Right renal cortex interstitium (tissue), 3 donors: ENCODE results near the gene MID1. TPM values are rescaled to one million over a fixed set of nuclear protein-coding genes. Genes with fewer than 3 reads are reported as not detected.

ENCODE experiments used
- DNase-seq, 3 donors: peaks; one replicate each; pipeline ENCODE4 v3.0.0-alpha.2; 2013; ENCODE audit warnings: low read depth in 3 of 3, low spot score in 2 of 3
- polyA plus RNA-seq, 3 donors: library from polyadenylated mRNA; unstranded; fragments of 120-200 nt; gene quantifications; one replicate each; pipeline ENCODE4 v1.2.1, GENCODE V29; 2013; ENCODE audit not compliant: insufficient read length in 3 of 3

MID1 gene
- polyA plus RNA-seq, 3 donors, result 22.6 to 23.8 (median 23.7) TPM

- no peak for DNase-seq
These were observed 118.8 kb downstream of the MID1 start for GRCh38 chrX:10501611-10502010.

DNA sequence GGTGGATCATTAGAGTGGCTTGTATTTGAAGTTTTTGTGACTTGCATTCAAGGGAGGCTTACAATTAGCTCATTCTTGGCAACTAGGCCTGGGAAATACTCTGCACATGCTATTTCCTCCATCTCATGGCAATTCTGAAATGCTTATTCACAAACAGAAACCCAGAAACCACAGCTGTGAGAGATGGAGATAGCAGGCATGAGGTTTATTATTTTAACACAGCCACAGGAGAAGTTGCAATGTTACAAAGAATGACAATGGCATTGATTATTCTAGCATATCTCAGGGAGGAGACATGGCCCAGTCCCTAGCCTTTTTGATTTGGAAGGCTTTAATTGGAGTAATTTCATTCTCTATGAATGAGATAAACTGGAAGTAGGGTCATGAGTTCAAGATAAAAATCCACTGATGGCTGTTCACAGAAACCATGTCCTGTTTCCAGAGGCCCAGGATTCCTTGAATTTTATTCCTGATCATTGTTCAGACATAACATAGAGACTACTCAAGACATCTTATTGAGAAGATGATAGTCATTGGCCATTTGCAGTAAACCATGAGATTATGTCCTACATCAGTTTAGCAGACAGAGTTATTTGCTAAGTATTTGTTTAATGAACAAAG lies 123.9 kb downstream of the MID1 start:
- DNase-seq, result no peak

- no peak for DNase-seq
These were observed 124.7 kb downstream of the MID1 start for GRCh38 chrX:10495677-10496076.

DNA sequence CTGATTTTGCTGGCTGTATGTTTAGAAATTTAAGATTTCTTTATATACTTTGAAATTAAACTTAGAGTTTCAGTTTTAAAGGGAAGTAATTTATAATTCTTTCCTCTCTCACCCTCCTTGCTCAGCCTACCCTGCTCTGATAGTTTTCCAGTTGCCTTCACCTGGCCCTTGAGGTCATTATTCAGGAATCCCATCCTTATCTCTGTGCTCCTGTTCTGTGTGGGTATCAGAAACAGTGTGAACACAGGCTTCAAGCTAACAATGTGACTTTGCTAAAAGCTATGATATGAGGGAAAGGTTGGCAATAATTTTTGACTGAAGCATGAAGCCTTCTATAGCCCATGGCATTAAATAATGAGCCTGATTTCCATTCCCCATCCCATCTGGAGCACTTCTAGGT lies 128.1 kb downstream of the MID1 start:
- no peak for DNase-seq

- no peak for DNase-seq
These were observed 134.0 kb downstream of the MID1 start for GRCh38 chrX:10486373-10486772.

DNA sequence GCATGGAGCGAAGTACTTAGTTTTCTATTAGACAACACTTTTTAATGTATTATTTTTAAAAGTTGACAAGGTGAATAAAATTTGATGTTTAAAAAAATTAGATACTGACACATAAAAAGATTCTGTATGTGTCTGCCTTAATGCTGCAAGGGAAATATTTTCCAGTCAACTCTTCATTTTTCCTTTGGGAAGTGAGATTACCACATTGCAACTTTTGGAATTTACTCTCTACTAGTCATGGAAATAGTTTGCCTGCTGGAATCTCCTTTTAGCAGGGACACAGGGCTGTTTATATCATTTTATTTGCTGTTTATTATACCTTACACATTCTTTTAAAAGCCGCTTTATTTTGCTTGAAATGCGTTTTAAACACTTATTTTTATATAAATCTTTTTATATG lies 135.1 kb downstream of the MID1 start:
- no peak for DNase-seq

DNA sequence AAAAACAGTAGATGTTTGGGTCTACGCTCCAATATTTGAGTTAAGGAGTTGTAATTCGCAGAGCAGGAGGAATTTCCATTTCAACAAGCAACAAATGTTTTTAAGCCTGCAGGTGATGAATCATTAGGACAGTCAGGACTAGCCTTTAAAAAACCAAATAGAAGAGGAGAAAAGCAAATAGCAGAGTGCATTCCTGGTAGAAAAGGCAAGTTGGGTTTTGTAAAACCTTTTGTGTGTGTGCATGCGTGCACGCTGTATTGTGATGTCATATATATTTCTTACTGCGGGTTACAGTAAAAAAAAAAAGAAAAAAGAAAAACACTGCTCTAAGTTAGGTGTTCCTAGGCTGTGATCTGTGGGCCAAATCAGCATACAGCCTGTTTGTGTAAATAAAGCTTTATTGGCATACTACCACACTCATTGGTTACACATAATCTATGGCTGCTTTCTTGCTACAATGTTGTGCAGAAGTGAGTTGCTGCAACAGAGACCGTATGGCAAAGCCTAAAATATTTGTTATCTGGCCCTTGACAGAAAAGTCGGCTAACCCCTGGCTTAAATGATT lies 135.6 kb downstream of the MID1 start:
- DNase-seq, result no peak

DNA sequence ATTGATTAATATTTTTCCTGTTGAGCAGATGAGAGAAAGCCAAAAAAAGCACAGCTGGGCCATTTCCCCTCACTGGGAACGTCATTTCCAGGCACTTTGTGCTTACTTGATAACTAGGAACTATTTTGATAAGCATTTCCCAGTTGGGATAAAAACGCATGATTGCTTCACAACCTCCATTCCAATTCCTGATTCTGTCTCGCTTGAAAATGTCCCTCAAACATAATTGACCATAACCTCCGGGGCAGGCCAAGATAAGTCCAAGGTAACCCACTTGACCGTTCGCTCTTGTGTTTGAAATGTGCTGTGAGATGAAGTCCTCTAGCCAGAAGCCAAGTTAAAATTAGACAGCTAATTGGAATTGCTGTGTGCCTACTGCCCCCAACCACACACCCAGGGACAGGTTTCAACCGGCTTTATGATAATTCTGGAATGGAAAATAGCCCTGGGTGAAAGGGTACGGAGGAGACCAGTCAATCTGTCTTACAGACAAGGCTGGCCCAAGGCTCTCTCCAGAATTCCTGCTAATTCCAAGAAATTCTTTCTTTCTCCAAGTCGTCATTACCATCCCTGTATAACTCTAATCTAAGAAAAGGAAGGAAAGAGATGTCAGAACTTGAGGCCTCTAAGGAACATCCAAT lies 137.1 kb downstream of the MID1 start:
- DNase-seq, result no peak

GRCh38 chrX:10482708-10483107 lies 137.7 kb downstream of the MID1 start:
- no peak for DNase-seq

DNA sequence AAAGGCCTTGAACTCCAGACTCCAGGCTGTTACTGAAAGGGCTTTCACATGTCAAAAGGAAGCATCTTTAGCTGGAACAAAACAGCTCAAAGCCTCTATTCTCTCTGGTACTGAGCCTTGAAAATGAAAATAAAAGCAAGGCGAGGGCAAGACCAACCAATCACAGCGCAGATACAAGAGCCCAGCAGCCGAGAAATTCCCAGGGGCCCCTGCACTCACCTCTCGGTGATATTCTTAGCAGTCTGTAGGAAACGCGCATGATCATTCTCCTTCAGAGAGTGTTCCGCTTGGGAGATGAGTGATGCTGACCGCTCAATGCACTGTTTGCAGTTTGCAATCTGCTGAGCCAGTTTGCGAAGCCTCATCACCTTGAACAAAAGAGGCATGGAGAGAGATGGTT lies 138.1 kb downstream of the MID1 start:
- no peak for DNase-seq

DNA sequence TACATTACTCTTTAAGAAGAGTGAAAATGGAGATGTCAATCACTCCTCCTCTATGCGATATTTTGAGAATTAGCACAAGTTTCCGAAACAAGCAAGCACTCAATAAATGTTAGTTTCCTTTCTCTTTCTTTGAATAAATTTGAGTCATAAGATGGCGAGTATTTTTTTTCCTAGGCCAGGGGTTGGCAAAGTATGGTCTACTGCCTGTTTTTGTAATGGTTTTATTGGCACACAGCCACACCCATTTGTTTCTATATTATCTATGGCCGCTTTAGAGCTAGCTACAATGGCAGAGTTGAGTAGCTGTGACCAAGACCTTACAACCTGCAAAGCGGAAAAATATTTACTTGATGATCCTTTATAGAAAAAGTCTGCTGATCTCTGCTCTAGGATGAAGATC lies 139.5 kb downstream of the MID1 start:
- DNase-seq, result no peak

DNA sequence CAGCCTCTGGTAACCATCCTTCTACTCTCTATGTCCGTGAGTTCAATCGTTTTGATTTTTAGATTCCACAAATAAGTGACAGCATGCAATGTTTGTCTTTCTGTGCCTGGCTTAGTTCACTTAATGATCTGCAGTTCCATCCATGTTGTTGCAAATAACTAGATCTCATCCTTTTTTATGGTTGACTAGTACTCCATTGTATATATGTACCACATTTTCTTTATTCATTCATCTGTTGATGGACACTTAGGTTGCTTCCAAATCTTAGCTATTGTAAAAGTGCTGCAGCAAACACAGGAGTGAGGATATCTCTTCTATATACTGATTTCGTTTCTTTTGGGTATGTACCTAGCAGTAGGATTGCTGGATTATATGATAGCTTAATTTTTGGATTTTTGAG lies 140.9 kb downstream of the MID1 start:
- DNase-seq, result no peak

DNA sequence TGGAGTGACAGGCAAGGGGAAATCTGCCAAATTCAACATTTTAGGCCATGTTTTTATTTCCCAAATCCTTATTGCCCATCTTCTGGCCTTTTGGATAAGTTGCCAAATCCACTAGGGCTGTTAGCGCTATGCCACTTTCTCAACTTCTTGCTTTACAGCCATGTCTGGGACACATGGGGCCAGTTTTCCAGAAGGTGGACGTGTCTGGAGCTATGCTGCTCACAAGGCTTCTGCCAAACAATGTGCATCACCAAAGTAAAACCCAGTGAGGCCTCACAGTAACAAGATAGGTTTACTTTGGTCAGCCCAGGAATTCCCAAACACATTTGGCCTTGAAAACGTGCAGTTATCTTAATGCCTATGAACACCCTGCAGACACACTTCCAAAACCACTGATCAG lies 142.9 kb downstream of the MID1 start:
- no peak for DNase-seq

- DNase-seq, result no peak
These were observed 145.3 kb downstream of the MID1 start for GRCh38 chrX:10474913-10475568.

DNA sequence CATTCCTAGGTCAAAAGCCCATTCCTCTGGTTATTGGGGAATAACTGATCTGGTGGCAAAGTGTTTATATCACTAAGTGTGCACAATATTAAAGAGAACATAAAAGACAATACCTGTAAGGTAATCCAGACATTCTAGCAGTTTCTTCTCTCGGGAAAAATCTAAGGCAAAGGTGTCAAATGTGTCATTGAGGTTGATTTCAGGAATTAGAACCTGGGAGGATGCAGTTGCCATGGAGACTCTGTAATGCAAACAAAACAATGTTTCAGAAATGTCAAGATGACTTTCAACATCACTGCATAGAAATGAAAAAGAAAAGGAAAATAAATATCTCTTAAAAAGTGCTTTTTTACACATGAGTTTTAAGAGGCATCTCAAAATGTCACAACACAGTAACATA lies 145.9 kb downstream of the MID1 start:
- no peak for DNase-seq

GRCh38 chrX:10471418-10471817 lies 149.0 kb downstream of the MID1 start:
- no peak for DNase-seq

DNA sequence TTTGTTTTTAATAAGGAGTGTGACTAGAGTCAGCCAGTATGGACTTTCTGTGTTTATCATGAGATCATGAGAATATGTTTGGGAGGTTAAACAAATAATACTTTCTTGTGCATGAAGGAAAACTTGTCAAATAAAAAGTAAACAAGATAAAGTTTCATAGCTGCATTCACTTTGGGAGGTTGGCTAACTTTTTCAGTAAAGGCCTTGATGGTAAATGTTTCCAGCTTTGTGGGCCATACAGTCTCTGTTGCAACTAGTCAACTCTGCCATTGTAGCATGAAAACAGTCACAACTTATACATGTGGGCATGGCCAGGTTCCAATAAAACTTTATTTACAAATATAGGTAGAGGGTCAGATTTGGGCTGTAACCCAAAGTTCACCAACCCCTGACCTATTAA lies 150.4 kb downstream of the MID1 start:
- DNase-seq, result no peak

GRCh38 chrX:10467793-10468192 lies 152.6 kb downstream of the MID1 start:
- no peak for DNase-seq

DNA sequence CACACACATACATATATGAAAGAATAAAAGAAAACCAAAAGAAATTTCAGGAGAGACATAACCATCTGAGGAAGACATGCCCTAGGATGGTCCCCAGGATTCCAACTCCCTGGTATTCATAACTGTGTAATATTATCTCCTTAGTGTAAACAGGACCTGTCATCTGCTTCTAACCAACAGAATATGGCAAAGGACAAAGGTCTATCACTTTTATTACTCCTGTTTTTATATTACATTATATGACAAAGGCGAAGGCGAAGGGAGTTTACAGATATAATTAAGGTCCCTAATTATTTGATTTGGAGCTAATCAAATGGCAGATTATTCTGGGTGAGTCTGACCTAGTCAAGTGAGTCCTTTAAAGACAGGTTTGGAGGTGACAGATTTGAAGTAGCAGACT lies 155.1 kb downstream of the MID1 start:
- no peak for DNase-seq

DNA sequence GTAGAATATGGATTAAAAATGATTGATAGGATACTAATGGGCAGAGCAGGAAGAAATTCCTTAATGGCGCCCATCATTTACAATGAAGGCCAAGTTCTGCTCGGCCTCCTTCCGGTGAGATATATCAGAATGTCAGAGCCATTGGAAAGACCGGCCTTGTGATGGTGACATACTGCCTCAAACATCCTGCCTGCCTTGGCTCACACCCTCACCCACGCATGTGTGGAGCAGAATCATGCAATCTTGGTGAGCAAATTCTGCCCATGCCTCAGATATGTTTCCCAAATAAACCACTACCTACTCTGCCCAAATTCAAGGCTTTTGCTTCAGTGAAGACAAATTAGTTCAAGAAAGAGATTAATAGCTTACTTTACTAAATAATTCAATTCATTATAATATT lies 163.3 kb downstream of the MID1 start:
- DNase-seq, result no peak

- DNase-seq, result no peak
These were observed 166.4 kb downstream of the MID1 start for GRCh38 chrX:10453945-10454344.

DNA sequence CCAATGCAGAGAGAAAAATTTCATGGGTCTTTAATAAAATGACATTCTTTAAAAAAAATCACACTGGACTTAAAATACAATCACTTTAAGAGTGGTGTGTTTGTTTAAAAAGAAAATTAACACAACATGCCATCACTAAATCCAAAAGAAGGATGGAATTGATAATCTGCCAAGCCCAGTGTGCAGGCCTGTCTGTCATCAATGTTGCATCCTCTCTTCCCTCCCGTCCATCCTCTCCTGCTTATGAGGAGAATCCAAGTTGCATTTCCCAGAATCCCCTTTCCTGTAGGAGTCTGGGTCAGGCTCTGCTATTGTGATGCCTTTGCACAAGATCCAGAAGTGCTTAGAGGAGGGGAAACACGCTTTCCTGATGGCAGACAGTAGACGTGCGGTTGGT lies 169.4 kb downstream of the MID1 start:
- no peak for DNase-seq
